ENCODE measurements around the gene RGPD8. TPM values are rescaled to one million over a fixed set of nuclear protein-coding genes. Genes with fewer than 3 reads are reported as not detected.
"Not testable (repeated sequence)": the region's sequence is repeated elsewhere in the genome, so short reads cannot be mapped to it uniquely, and the experiment has no call there.

Gene RGPD8
- total RNA-seq, 2 experiments from 2014 or later: 7.8 to 9.2 TPM

GRCh38 chr2:112465382-112465781 is 31.9 kb upstream of the RGPD8 start:
- ATAC-seq: no peak
- Mint-ChIP-seq H3K27ac (no peak overlapping the region), H3K4me1 (no peaks in the 10 kb centered on the region), H3K9me3 (ENCODE audit: low read depth) (no peaks in the 10 kb centered on the region), H3K36me3 (ENCODE audit: low read depth) (no peaks in the 10 kb centered on the region), H3K27me3 (peaks cover 7% of the 10 kb centered on the region), H3K4me3 (no peak overlapping the region)
- intact Hi-C loops (cut with DNase I, micrococcal nuclease): no loop called here
- CTCF ChIA-PET: no interaction called here
- no peak for DNase-seq
- POLR2A ChIA-PET: no interaction called here

- Mint-ChIP-seq H3K36me3 (ENCODE audit: low read depth) (no peaks in the 10 kb centered on the region), H3K27ac (no peak overlapping the region), H3K27me3 (peaks cover 7% of the 10 kb centered on the region), H3K4me1 (no peaks in the 10 kb centered on the region), H3K4me3 (no peak overlapping the region), H3K9me3 (ENCODE audit: low read depth) (no peaks in the 10 kb centered on the region)
- ATAC-seq (no peak), DNase-seq (no peak)
- POLR2A ChIA-PET: no interaction called here
- intact Hi-C loops (cut with DNase I, micrococcal nuclease): no loop called here
- CTCF ChIA-PET: no interaction called here
These were observed 29.8 kb upstream of the RGPD8 start for GRCh38 chr2:112463256-112463655.

GRCh38 chr2:112462178-112462577 is 28.7 kb upstream of the RGPD8 start:
- intact Hi-C loops (cut with DNase I, micrococcal nuclease): no loop called here
- Mint-ChIP-seq H3K4me3 (no peak overlapping the region), H3K27ac (no peak overlapping the region), H3K9me3 (ENCODE audit: low read depth) (no peaks in the 10 kb centered on the region), H3K36me3 (ENCODE audit: low read depth) (no peaks in the 10 kb centered on the region), H3K27me3 (peaks cover 7% of the 10 kb centered on the region), H3K4me1 (no peaks in the 10 kb centered on the region)
- ChIA-PET POLR2A (no interaction called here), CTCF (interaction anchor here (0.5 to 1.0 kb wide), 5 partner anchors 9 to 1704 kb away, joined by 3 read pairs; no protein-coding TSS in a partner anchor)
- ATAC-seq (no peak), DNase-seq (no peak)

GRCh38 chr2:112459372-112459771 is 25.9 kb upstream of the RGPD8 start:
- Mint-ChIP-seq H3K4me3 (no peak overlapping the region), H3K27ac (no peak overlapping the region), H3K27me3 (peaks cover 7% of the 10 kb centered on the region), H3K4me1 (no peaks in the 10 kb centered on the region), H3K36me3 (ENCODE audit: low read depth) (no peaks in the 10 kb centered on the region), H3K9me3 (ENCODE audit: low read depth) (no peaks in the 10 kb centered on the region)
- intact Hi-C loops (cut with DNase I, micrococcal nuclease): no loop called here
- POLR2A ChIA-PET: no interaction called here
- CTCF ChIA-PET: no interaction called here
- ATAC-seq (no peak), DNase-seq (no peak)

- ATAC-seq (no peak), DNase-seq (no peak)
- Mint-ChIP-seq H3K27me3 (no peaks in the 10 kb centered on the region), H3K36me3 (ENCODE audit: low read depth) (no peaks in the 10 kb centered on the region), H3K4me3 (no peak overlapping the region), H3K9me3 (ENCODE audit: low read depth) (no peaks in the 10 kb centered on the region), H3K4me1 (no peaks in the 10 kb centered on the region), H3K27ac (no peak overlapping the region)
- intact Hi-C loops (cut with DNase I, micrococcal nuclease): no loop called here
- ChIA-PET CTCF (interaction anchor here (0.6 kb wide), 1 partner anchor 248 kb away, joined by 7 read pairs; no protein-coding TSS in a partner anchor), POLR2A (no interaction called here)
These were observed 21.1 kb upstream of the RGPD8 start for GRCh38 chr2:112454586-112454985.

GRCh38 chr2:112451317-112451716 is 17.9 kb upstream of the RGPD8 start:
- POLR2A ChIA-PET: no interaction called here
- Mint-ChIP-seq H3K9me3 (ENCODE audit: low read depth) (no peaks in the 10 kb centered on the region), H3K4me3 (no peak overlapping the region), H3K4me1 (no peaks in the 10 kb centered on the region), H3K27ac (no peak overlapping the region), H3K36me3 (ENCODE audit: low read depth) (no peaks in the 10 kb centered on the region), H3K27me3 (no peaks in the 10 kb centered on the region)
- ATAC-seq (no peak), DNase-seq (no peak)
- intact Hi-C loops (cut with DNase I, micrococcal nuclease): no loop called here
- CTCF ChIA-PET: interaction anchor here (0.6 to 1.0 kb wide), 3 partner anchors 10 to 306 kb away, joined by 3 to 5 read pairs (median 4); no protein-coding TSS in a partner anchor

GRCh38 chr2:112449854-112450253 is 16.4 kb upstream of the RGPD8 start:
- ChIA-PET CTCF (no interaction called here), POLR2A (interaction anchor here (0.5 to 0.6 kb wide), 2 partner anchors 108 to 287 kb away, joined by 4 to 5 read pairs; no protein-coding TSS in a partner anchor)
- no peak overlapping the region for H3K27ac Mint-ChIP-seq
- no peaks in the 10 kb centered on the region for H3K9me3 Mint-ChIP-seq (ENCODE audit: low read depth)
- no peaks in the 10 kb centered on the region for H3K4me1 Mint-ChIP-seq
- H3K27me3 Mint-ChIP-seq: no peaks in the 10 kb centered on the region
- H3K36me3 Mint-ChIP-seq (ENCODE audit: low read depth): no peaks in the 10 kb centered on the region
- H3K4me3 Mint-ChIP-seq: no peak overlapping the region
- ATAC-seq (no peak), DNase-seq (no peak)
- intact Hi-C loops (cut with DNase I, micrococcal nuclease): no loop called here

GRCh38 chr2:112444256-112444655 is 10.8 kb upstream of the RGPD8 start:
- H3K4me3 Mint-ChIP-seq; H3K4me1 Mint-ChIP-seq; H3K36me3 Mint-ChIP-seq (ENCODE audit: low read depth); H3K9me3 Mint-ChIP-seq (ENCODE audit: low read depth); H3K27ac Mint-ChIP-seq; CTCF ChIA-PET; POLR2A ChIA-PET; H3K27me3 Mint-ChIP-seq; intact Hi-C loops (cut with DNase I, micrococcal nuclease); DNase-seq; ATAC-seq: not testable (repeated sequence)

- H3K4me1 Mint-ChIP-seq; CTCF ChIA-PET; H3K27ac Mint-ChIP-seq; DNase-seq; H3K36me3 Mint-ChIP-seq (ENCODE audit: low read depth); H3K9me3 Mint-ChIP-seq (ENCODE audit: low read depth); ATAC-seq; POLR2A ChIA-PET; H3K4me3 Mint-ChIP-seq: not testable (repeated sequence)
- peaks cover 12% of the 10 kb centered on the region for H3K27me3 Mint-ChIP-seq
- intact Hi-C loops (cut with DNase I, micrococcal nuclease): loop anchor here in 1 of 2 experiments (10.0 kb wide), 3 partner anchors 184 to 554 kb away; partner anchors contain the start of genes ANAPC1 and ZC3H8
These were observed 5.3 kb upstream of the RGPD8 start for GRCh38 chr2:112438603-112439261.

GRCh38 chr2:112437405-112437831 is 4.0 kb upstream of the RGPD8 start:
- H3K4me1 Mint-ChIP-seq; H3K4me3 Mint-ChIP-seq; H3K27ac Mint-ChIP-seq; H3K9me3 Mint-ChIP-seq (ENCODE audit: low read depth); ATAC-seq; DNase-seq; H3K36me3 Mint-ChIP-seq (ENCODE audit: low read depth); CTCF ChIA-PET; POLR2A ChIA-PET: not testable (repeated sequence)
- H3K27me3 Mint-ChIP-seq: peaks cover 11% of the 10 kb centered on the region
- intact Hi-C loops (cut with DNase I, micrococcal nuclease): loop anchor here in 1 of 2 experiments (10.0 kb wide), 3 partner anchors 183 to 553 kb away; partner anchors contain the start of genes ANAPC1 and ZC3H8

GRCh38 chr2:112436993-112437392 is 3.5 kb upstream of the RGPD8 start:
- H3K4me3 Mint-ChIP-seq; DNase-seq; POLR2A ChIA-PET; H3K4me1 Mint-ChIP-seq; ATAC-seq; H3K27ac Mint-ChIP-seq; H3K36me3 Mint-ChIP-seq (ENCODE audit: low read depth); CTCF ChIA-PET; H3K9me3 Mint-ChIP-seq (ENCODE audit: low read depth); H3K27me3 Mint-ChIP-seq: not testable (repeated sequence)
- intact Hi-C loops (cut with DNase I, micrococcal nuclease): loop anchor here in 1 of 2 experiments (10.0 kb wide), 3 partner anchors 182 to 552 kb away; partner anchors contain the start of genes ANAPC1 and ZC3H8

GRCh38 chr2:112435716-112436431 is 2.4 kb upstream of the RGPD8 start:
- H3K36me3 Mint-ChIP-seq (ENCODE audit: low read depth); CTCF ChIA-PET; H3K9me3 Mint-ChIP-seq (ENCODE audit: low read depth); H3K27ac Mint-ChIP-seq; POLR2A ChIA-PET; H3K27me3 Mint-ChIP-seq; DNase-seq; H3K4me3 Mint-ChIP-seq; ATAC-seq: not testable (repeated sequence)
- intact Hi-C loops (cut with DNase I, micrococcal nuclease): loop anchor here in 1 of 2 experiments (10.0 kb wide), 3 partner anchors 181 to 551 kb away; partner anchors contain the start of genes ANAPC1 and ZC3H8
- peaks cover 10% of the 10 kb centered on the region for H3K4me1 Mint-ChIP-seq
